Measurements from ENCODE around the gene IPO13.

GRCh38 chr1:43930949-43931275 lies 15.8 kb upstream of the IPO13 start:
- TF ChIP-seq EZH2 (IDR thresholded peaks at IDR 0.05; ENCODE audit: borderline replicate concordance) (no peak), EZH2phosphoT487 (IDR thresholded peaks at IDR 0.05; ENCODE audit: low read depth, severe bottlenecking, unreplicated experiment) (no peak)
- TF ChIP-seq, protein P1, sequence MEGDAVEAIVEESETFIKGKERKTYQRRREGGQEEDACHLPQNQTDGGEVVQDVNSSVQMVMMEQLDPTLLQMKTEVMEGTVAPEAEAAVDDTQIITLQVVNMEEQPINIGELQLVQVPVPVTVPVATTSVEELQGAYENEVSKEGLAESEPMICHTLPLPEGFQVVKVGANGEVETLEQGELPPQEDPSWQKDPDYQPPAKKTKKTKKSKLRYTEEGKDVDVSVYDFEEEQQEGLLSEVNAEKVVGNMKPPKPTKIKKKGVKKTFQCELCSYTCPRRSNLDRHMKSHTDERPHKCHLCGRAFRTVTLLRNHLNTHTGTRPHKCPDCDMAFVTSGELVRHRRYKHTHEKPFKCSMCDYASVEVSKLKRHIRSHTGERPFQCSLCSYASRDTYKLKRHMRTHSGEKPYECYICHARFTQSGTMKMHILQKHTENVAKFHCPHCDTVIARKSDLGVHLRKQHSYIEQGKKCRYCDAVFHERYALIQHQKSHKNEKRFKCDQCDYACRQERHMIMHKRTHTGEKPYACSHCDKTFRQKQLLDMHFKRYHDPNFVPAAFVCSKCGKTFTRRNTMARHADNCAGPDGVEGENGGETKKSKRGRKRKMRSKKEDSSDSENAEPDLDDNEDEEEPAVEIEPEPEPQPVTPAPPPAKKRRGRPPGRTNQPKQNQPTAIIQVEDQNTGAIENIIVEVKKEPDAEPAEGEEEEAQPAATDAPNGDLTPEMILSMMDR (IDR thresholded peaks at IDR 0.05; ENCODE audit: poor library complexity) = no peak

All from hepatocyte (in vitro differentiated cells).